Right lobe of liver (tissue), 4 donors: ENCODE results near the gene PCSK9.

Source experiments
- POLR2A ChIP-seq: fragments of 450-650 bp; IDR thresholded peaks from one replicate; pipeline ENCODE4 v1.6.1; 2017; ENCODE audit warnings: antibody characterized with exemption, mild to moderate bottlenecking
- TF ChIP-seq, protein P1 (sequence below), 4 donors: fragments of 200-600 bp in 3 of 4; fragments of 450-650 bp in 1 of 4; IDR thresholded peaks; one replicate each; pipeline versions ENCODE4 v1.5.1 to v1.8.0; 2016 to 2022; ENCODE audit warnings: antibody characterized with exemption in 4 of 4, mild to moderate bottlenecking in 2 of 4
- donor health status: DM: no; HTN: no; CAD: no.
- donor health status: DM: no; HTN: no; CAD: no.
- donor health status: DM: no; HTN: yes; CAD: no.

DNA sequence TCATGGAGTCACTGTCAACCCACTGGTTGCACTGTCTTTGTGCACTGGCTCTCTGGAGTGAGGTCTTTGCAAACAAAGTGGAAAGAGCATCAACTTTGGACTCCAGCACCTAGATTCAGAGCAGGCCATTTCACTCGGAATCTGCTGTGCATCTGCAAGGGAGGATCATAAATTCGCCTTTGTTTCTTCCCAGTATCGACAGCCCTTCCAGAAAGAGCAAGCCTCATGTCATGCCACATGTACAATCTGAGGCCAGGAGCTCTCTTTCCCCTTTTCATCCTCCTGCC, 853 bp upstream of the PCSK9 start:
- no peak for TF ChIP-seq POLR2A
- TF ChIP-seq, protein P1, sequence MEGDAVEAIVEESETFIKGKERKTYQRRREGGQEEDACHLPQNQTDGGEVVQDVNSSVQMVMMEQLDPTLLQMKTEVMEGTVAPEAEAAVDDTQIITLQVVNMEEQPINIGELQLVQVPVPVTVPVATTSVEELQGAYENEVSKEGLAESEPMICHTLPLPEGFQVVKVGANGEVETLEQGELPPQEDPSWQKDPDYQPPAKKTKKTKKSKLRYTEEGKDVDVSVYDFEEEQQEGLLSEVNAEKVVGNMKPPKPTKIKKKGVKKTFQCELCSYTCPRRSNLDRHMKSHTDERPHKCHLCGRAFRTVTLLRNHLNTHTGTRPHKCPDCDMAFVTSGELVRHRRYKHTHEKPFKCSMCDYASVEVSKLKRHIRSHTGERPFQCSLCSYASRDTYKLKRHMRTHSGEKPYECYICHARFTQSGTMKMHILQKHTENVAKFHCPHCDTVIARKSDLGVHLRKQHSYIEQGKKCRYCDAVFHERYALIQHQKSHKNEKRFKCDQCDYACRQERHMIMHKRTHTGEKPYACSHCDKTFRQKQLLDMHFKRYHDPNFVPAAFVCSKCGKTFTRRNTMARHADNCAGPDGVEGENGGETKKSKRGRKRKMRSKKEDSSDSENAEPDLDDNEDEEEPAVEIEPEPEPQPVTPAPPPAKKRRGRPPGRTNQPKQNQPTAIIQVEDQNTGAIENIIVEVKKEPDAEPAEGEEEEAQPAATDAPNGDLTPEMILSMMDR (IDR thresholded peaks at IDR 0.05): no peak
